OCI-LY7 (cell line): ENCODE data around the gene DUSP7.

Experiments used
- CTCF ChIP-seq: fragments of 200-600 bp; sonication (generic); conservative IDR thresholded peaks from 2 replicates; pipeline ENCODE4 v1.5.1; 2014; ENCODE audit warnings: mild to moderate bottlenecking, antibody characterized with exemption, low read length, moderate library complexity, mixed read lengths
- EZH2phosphoT487 ChIP-seq: fragments of 200-600 bp; sonication (generic); IDR thresholded peaks from 2 replicates; pipeline ENCODE4 v1.6.1; 2018; ENCODE audit warnings: low read depth, borderline replicate concordance, mild to moderate bottlenecking, mixed run types, antibody characterized with exemption, low read length, moderate library complexity, mixed read lengths

- TF ChIP-seq CTCF (peak; percentile 28; the same call in 1 of the 2 replicates), EZH2phosphoT487 (no peak)
Observed at GRCh38 chr3:52044869-52045619, 11.3 kb downstream of the DUSP7 start.
